NCI-H2107 (cell line): ENCODE results near the gene ADK.
A peak's percentile ranks its signal among the peaks of the same experiment; 100 is the strongest.
"Not testable (repeated sequence)": the region's sequence is repeated elsewhere in the genome, so short reads cannot be mapped to it uniquely, and the experiment has no call there.

Source experiments
- DNase-seq: peaks from one replicate; lab custom pipeline; 2025; lab: John Stamatoyannopoulos, UW

The ADK gene

DNA sequence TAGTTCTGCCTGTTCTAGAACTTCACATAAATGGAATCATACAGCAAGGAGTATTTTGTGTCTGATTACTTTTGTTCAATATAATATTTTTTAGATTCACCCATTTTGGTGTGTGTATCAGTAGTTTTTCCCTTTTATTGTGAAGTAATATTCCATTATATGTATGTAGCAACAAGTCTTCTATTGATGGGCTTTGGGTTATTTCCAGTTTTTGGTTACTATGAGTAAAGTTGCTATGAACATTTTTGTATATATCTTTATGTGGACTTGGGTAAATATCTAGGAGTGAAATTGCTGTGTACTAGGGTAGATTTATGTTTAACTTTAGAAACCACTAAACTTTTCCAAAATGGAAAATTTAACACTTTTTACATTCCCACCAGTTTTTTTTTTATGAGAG, 35.7 kb downstream of the ADK start:
- DNase-seq = no peak

DNA sequence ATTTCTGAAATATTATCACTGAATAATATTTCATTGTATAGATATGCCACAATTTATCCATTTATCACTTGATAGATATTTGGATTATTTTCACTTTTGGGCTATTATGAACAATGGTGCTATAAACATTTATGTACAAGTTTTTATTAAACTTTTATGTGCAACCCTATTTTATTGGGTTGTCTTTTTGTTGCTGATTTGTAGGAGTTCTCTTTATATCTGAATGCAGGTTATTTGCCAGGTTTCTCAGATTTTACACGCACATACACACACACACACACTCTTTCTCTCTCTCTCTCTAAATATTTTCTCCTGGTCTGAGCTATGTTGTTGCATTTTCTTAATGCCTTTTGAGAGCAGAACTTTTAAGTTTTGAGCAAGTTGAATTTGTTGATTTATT, 36.2 kb downstream of the ADK start:
- no peak for DNase-seq

GRCh38 chr10:74188617-74189016, 37.6 kb downstream of the ADK start:
- not testable (repeated sequence) for DNase-seq

DNA sequence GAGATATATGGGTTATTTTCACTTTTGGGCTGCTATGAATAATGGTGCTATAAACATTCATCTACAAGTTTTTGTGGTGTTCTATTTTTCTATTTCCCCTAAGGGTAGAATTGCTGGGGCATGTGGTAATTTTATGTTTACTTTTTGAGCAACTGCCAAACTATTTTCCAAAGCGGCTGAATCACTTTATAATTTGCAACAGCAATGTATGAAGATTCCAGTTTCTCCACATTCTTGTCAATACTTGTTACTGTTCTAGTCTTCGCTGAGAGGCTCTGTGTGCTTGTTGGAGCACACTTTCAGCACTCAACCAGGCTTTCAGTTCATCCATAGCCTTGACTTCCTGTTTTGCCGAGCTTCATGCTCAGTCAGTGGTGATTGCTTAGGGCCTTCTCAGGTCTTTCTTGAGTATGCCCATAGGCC, 39.0 kb downstream of the ADK start:
- DNase-seq = no peak

GRCh38 chr10:74190494-74190893, 39.5 kb downstream of the ADK start:
- no peak for DNase-seq

GRCh38 chr10:74194545-74194944, 43.5 kb downstream of the ADK start:
- DNase-seq = no peak

GRCh38 chr10:74194999-74195398, 44.0 kb downstream of the ADK start:
- DNase-seq = no peak

GRCh38 chr10:74199315-74199714, 48.3 kb downstream of the ADK start:
- no peak for DNase-seq

- DNase-seq = no peak
Measured at GRCh38 chr10:74202356-74202755, 51.3 kb downstream of the ADK start.

DNA sequence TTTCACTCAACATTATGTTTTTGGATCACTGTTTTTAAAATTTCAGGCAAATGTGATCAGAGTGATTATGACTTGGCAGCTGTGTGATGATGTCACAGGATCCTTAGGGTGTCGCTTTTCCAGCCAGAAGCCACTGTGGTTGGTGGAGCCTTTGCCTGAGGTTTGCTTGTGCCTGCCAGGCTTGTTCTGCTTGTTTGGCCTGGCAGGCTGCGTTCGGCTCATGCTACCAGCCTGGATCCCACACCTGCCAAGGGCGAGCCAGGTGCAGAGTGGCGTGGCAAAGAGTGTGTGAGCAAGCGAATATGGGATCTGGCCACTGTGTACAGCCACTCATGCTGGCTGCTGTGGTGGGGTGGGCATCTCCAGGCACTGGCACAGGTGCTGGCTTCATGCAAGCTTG, 55.7 kb downstream of the ADK start:
- peak; percentile 64 for DNase-seq

- DNase-seq = peak; percentile 37
Measured at GRCh38 chr10:74207691-74208480, 56.9 kb downstream of the ADK start.

- DNase-seq = no peak
Measured at GRCh38 chr10:74208997-74209396, 58.0 kb downstream of the ADK start.

- no peak for DNase-seq
Measured at GRCh38 chr10:74213019-74213418, 62.0 kb downstream of the ADK start.

- DNase-seq = no peak
Measured at GRCh38 chr10:74213571-74214162, 62.6 kb downstream of the ADK start.

GRCh38 chr10:74217110-74217509, 66.1 kb downstream of the ADK start:
- DNase-seq = not testable (repeated sequence)

DNA sequence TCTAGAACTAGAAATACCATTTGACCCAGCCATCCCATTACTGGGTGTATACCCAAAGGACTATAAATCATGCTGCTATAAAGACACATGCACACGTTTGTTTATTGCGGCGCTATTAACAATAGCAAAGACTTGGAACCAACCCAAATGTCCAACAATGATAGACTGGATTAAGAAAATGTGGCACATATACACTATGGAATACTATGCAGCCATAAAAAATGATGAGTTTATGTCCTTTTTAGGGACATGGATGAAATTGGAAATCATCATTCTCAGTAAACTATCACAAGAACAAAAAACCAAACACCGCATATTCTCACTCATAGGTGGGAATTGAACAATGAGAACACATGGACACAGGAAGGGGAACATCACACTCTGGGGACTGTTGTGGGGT, 71.4 kb downstream of the ADK start:
- not testable (repeated sequence) for DNase-seq

DNA sequence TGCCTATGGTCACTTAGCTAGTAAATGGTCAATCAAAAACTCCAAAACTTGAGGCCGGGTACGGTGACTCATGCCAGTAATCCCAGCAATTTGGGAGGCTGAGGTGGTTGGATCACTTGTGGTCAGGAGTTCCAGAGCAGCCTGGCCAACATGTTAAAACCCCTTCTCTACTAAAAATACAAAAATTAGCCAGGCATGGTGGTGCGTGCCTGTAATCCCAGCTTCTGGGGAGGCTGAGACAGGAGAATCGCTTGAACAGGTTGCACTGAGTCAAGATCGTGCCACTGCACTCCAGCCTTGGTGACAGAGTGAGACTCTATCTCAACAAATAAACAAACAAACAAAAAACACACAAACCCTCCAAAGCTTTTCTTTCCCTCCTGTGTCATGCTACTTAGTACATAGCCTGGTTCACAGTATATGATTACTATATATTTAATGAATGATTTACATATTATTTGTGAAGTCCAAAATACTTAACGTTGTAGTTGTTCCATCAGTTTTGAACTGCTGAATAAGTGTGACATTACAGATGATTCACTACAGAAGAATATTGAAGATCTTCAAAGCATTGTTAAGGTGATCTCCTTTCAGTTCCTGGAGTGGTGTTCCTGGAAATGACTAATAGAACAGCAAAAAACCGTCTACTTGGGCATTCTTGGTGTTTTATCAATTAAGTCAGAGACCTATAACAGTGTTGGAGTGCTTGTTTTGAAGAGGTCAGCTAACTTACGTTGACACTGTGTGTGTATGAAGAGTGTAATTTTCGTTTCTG, 72.9 kb downstream of the ADK start:
- DNase-seq = no peak

- DNase-seq = no peak
Measured at GRCh38 chr10:74227697-74228424, 76.8 kb downstream of the ADK start.

DNA sequence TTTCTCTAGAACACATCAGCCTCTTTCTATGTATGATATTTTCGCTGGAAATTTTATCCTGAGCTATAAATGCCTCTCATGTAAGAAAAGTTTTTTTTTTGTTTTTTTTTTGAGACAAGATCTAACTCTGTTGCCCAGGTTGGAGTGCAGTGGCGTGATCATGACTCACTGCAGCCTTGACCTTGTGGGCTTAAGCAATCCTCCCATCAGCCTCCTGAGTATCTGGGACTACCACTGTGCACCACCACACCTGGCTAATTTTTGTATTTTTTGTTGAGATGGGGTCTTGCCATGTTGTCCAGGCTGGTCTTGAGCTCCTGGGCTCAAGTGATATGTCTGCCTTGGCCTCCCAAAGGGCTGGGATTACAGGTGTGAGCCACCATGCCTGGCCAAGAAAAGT, 80.4 kb downstream of the ADK start:
- DNase-seq = no peak

GRCh38 chr10:74233281-74233680, 82.3 kb downstream of the ADK start:
- no peak for DNase-seq

DNA sequence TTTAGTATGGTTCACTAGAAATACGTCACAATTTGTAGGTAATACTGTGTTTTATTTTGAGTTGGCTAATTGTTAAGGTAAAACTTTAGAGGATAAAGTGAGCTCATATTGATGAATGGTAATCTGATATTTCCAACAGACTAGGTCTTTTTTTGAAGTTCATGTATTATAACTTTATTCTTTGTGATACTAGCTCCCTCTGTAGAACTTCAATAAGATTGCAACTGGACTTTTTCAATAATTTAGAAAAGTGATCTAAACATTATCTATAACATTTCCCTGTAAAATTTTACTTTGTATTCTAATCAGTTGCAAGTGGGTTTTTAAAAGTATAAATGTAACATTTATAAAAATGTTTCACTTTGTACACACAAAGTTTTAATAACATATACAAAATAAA, 83.5 kb downstream of the ADK start:
- DNase-seq = no peak

GRCh38 chr10:74238031-74238431, 87.0 kb downstream of the ADK start:
- no peak for DNase-seq
